ENCODE results near the gene CSF3.

DNA sequence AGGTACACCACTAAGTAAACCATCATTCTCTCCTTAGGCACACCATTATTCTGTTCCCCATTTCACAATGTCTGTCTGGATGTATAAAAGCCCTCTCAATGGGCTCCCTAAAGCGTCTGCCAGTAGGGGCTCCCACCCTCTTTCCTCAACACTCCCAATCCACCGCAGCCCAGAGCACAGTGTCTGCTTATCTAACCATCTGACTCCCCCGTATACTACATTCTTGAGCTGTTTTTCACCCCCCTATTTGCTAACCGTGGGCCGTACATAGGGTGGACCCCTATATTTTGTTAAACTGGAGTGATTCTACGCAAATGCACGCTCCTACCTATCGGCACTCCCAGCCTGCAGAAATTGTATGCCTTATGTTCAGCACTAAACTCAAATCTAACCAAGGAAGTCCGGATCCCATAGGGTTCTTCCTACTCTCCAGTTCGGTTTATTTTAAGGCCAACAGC lies 35.3 kb upstream of the CSF3 start:
- TF ChIP-seq, protein P1, sequence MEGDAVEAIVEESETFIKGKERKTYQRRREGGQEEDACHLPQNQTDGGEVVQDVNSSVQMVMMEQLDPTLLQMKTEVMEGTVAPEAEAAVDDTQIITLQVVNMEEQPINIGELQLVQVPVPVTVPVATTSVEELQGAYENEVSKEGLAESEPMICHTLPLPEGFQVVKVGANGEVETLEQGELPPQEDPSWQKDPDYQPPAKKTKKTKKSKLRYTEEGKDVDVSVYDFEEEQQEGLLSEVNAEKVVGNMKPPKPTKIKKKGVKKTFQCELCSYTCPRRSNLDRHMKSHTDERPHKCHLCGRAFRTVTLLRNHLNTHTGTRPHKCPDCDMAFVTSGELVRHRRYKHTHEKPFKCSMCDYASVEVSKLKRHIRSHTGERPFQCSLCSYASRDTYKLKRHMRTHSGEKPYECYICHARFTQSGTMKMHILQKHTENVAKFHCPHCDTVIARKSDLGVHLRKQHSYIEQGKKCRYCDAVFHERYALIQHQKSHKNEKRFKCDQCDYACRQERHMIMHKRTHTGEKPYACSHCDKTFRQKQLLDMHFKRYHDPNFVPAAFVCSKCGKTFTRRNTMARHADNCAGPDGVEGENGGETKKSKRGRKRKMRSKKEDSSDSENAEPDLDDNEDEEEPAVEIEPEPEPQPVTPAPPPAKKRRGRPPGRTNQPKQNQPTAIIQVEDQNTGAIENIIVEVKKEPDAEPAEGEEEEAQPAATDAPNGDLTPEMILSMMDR (IDR thresholded peaks at IDR 0.05; ENCODE audit: low read depth, low read length, missing input control): no peak
- TF ChIP-seq ATF3 (IDR thresholded peaks at IDR 0.05) (no peak), RAD21 (IDR thresholded peaks at IDR 0.05) (no peak), GABPA (IDR thresholded peaks at IDR 0.05 in 1 of 2, conservative IDR thresholded peaks at IDR 0.05 in 1 of 2) (no peak), MAX (IDR thresholded peaks at IDR 0.05) (no peak)
- TF ChIP-seq, protein P2, sequence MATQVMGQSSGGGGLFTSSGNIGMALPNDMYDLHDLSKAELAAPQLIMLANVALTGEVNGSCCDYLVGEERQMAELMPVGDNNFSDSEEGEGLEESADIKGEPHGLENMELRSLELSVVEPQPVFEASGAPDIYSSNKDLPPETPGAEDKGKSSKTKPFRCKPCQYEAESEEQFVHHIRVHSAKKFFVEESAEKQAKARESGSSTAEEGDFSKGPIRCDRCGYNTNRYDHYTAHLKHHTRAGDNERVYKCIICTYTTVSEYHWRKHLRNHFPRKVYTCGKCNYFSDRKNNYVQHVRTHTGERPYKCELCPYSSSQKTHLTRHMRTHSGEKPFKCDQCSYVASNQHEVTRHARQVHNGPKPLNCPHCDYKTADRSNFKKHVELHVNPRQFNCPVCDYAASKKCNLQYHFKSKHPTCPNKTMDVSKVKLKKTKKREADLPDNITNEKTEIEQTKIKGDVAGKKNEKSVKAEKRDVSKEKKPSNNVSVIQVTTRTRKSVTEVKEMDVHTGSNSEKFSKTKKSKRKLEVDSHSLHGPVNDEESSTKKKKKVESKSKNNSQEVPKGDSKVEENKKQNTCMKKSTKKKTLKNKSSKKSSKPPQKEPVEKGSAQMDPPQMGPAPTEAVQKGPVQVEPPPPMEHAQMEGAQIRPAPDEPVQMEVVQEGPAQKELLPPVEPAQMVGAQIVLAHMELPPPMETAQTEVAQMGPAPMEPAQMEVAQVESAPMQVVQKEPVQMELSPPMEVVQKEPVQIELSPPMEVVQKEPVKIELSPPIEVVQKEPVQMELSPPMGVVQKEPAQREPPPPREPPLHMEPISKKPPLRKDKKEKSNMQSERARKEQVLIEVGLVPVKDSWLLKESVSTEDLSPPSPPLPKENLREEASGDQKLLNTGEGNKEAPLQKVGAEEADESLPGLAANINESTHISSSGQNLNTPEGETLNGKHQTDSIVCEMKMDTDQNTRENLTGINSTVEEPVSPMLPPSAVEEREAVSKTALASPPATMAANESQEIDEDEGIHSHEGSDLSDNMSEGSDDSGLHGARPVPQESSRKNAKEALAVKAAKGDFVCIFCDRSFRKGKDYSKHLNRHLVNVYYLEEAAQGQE (IDR thresholded peaks at IDR 0.05): no peak

Measured in liver (tissue), 3 donors.